GM19238 (cell line): ENCODE results near the gene TMEM59.
A peak's percentile ranks its signal among the peaks of the same experiment; 100 is the strongest.
"Not testable (repeated sequence)": the region's sequence is repeated elsewhere in the genome, so short reads cannot be mapped to it uniquely, and the experiment has no call there.

ENCODE experiments used
- DNase-seq: peaks from one replicate; pipeline ENCODE4 v3.0.0; 2011; ENCODE audit warnings: low spot score; ENCODE audit not compliant: insufficient read length

TMEM59 gene

GRCh38 chr1:54052934-54053744 lies at the start of gene TMEM59, which contains the start of gene TCEANC2:
Gene TMEM59, minus strand, starts transcription at chr1:54053204. Its CDS starts 16 bp downstream, at chr1:54053188.
Gene TCEANC2, plus strand, starts transcription at chr1:54053608. Its CDS starts 815 bp downstream, at chr1:54054423.
- peak; percentile 87 for DNase-seq

GRCh38 chr1:54100500-54100899 lies 47.5 kb upstream of the TMEM59 start:
- DNase-seq: no peak

DNA sequence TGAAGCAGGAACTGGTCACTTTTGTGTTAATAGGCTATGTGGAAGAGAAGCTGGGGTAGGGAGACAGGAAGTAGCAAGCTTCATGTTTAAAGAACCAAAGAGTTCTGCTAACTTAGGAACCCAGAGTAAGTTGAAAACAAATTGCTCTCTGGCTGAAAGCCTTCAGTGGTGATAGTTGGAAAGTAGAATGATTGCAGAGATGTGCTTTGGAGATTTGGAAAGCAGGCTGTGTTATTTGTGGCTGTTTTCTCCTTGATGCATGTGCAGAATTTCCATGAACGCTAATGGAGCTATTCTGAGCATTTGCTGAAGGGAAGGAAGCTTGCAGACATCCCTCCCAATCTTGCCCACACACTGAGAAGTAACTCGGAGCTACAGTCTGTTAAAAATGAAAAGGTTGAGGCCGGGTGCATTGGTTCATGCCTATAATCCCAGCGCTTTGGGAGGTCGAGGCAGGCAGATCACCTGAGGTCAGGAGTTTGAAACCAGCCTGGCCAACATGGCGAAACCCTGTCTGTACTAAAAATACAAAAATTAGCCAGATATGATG lies 46.1 kb upstream of the TMEM59 start:
- DNase-seq: no peak

- DNase-seq: no peak
These were observed 43.9 kb upstream of the TMEM59 start for GRCh38 chr1:54096877-54097240.

GRCh38 chr1:54096227-54096876 lies 43.3 kb upstream of the TMEM59 start:
- no peak for DNase-seq

DNA sequence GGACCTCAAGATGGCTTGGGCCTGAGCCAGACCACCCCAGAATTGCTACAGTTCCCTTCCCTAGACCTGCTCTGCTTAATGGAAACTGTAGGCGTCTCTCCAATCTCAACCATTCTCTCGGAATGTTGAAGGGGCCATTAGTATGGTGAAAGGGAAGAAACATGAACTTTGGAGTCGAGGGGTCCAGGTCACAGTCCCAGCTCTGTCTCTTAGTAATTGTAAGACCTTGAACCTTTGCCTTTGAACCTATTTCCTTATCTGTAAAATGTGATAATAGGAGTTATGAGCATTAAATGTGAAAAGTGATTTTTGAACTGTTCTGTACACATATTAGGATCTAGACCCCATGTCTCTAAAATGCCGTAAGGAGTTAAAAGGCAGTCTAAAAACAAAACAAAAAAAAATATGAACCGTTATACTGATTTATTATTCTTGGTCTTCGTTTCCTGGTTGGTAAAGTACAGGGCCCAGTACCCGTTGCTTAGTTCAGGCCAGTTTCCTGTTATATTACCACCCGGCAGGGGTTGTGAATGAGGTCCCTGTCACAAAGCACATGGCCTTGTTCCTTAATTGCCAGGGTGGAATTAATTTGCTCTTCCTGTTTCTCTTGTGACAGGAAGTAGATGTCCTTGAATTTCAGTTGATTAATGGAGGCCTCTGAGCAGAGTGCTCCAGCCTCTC lies 42.7 kb upstream of the TMEM59 start:
- DNase-seq: no peak

GRCh38 chr1:54094730-54095105 lies 41.7 kb upstream of the TMEM59 start:
- DNase-seq: not testable (repeated sequence)

GRCh38 chr1:54094001-54094729 lies 41.2 kb upstream of the TMEM59 start:
- no peak for DNase-seq

DNA sequence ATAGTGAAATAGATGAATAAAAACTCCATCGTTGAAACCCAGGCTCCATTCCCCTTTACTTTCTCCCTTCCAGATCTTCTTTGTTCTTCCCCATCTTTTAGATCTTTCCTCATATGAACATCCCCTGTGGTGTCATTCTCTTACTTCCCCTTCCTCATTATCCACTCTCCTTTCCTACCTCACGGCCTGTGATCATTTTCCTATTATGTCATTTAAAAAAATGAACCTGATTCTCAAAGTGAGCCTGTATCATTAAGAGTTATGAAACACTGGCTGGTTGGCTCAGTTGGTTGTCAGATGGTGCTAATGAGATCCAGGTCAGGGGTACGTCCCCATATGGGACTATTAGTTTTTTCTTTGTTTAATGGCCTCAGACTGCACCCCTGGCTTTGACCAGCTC lies 38.7 kb upstream of the TMEM59 start:
- no peak for DNase-seq

DNA sequence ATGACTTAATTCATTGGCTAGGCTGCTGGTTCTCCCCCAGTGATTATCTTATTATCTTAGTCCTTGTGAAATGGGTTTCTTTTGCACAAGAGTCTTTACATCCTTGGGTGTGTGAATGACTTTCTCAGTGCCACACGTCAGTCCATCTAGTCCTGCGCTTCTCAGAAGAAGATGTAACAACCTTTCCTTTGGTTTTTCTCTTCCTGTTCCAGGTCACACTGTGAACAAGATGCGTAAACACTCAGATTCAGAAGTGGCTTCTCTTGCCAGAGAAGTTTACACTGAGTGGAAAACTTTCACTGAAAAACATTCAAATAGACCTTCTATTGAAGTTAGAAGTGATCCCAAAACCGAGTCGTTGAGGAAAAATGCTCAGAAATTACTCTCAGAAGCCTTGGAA lies 35.4 kb upstream of the TMEM59 start:
- no peak for DNase-seq

GRCh38 chr1:54086754-54087153 lies 33.8 kb upstream of the TMEM59 start:
- no peak for DNase-seq

GRCh38 chr1:54084794-54085193 lies 31.8 kb upstream of the TMEM59 start:
- no peak for DNase-seq

DNA sequence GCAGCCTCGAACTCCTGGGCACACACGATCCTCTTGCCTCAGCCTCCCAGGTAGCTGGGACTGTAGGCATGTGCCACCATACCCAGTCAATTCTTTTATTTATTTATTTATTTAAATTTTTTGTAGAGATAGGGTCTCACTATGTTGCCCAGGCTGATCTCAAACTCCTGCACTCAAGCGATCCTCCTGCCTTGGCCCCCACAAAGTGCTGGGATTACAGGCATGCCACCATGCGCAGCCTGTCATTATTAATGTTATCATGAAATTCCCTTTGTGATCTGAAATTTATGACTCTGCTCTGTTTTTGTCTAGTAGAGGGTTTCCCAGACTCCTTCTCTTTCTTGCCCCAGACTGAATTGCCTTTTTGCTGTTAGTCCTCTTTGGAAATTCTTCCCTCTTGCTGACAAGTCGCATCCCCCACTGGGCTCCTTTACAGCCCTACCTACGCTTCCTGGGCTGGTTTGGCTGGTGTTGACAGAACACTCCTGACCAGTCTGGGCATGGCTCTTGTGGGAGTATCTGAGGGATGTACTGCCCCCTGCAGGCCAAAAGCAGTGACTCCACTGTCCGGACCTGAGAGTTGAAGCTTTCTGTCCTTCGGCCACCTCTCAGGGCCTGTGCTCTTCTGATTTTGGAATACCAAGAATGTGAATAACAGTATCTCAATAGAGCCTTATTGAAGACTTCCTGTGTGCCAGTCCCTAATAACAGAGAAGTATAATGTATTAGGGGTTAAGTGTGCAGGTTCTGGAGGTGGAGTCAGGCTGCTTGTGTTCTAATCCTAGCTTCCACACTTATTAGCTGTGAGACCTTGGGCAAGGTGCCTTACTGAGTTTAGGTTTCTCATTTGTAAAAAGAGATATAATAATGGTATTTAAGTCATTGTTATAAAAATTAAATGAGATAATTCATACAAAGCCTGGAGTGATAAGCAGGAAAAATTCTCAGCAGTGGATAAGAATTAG lies 28.6 kb upstream of the TMEM59 start:
- DNase-seq: peak; percentile 30

- DNase-seq: no peak
These were observed 27.6 kb upstream of the TMEM59 start for GRCh38 chr1:54080598-54081049.

- DNase-seq: no peak
These were observed 24.4 kb upstream of the TMEM59 start for GRCh38 chr1:54077359-54077758.

GRCh38 chr1:54070171-54070837 lies 17.3 kb upstream of the TMEM59 start:
- DNase-seq: no peak

DNA sequence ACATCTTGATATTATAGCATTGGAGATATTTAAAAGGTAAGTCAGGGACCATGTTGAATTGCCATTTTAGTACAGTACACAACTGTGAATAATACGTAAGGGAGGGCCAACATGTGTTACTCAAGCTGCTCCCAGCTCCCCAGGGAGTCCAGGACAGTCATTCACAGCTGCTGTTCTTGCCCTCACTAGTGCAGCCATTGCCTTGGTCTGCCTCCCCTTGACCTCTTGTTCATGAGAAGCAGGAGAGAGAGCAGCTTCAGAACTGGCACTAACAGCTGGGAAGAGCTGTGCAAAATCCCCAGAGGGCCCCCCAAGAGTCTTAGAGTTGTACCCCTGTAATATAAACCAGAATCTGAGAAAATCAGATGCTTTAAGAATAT lies 16.8 kb upstream of the TMEM59 start:
- DNase-seq: no peak

DNA sequence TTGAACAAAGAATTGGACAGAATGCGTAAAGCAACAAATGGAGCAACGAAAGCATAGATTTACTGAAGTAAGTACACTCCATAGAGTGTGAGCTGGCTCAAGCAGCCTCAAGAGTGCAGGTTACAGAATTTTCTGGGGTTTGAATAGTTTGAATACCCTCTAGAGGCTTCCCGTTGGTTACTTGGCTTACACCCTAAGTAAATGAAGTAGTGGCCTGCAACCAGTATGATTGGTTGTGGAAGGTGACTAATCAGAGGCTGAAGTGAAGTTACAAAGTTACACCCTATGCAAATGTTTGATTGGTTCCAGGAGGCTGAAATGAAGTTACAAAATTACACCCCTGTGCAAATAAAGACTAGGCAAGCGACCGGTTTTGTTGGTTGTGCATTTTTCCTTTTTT lies 11.3 kb upstream of the TMEM59 start:
- no peak for DNase-seq

GRCh38 chr1:54054438-54054749 lies 1.4 kb upstream of the TMEM59 start:
- no peak for DNase-seq
